ENCODE data around the gene SENP1. TPM values are rescaled to one million over a fixed set of nuclear protein-coding genes. Genes with fewer than 3 reads are reported as not detected.

Gene SENP1
- total RNA-seq, 1 experiment from 2014 or later: 17.7 TPM

DNA sequence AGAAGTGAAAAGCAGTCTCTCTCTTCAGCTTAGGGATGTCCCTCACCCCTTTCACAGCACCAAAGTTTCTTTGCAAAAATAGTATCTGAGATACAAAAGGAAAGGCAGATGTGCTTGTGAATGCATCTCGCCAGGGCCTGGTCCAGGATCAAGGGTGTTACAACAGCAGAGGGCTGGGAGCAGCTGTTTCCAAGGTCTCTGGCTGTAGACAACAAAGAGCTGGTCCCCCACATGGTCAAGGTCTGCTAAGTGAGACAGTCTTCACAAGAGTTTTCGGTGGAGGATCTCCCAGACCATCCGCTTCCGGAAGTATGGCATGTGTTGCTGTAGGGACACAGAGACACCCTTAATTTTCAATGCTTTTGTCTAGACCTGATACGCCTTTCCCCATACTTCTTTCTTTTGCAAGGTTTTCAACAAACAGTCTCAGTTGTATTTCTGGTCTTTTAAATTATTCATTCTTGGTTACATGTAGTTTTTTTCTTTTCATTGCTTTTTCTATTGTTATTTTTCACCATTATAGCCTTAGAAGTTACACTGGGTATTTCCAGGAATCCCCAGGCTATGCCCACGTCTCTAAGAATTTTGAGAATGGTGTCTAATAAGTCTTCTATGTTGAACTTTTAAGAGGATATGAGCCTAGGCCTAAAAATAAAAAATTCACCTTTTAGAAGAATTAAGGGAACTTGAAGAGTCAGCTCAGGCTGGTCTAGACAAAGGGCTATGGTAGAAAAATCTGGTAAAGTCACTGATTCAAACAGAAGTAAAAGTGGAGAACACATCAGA, 60.6 kb downstream of the SENP1 start:
- intact Hi-C loops (cut with micrococcal nuclease; ENCODE audit: unreplicated experiment): no loop called here
- BruUV-seq (replicated peaks): no TSS peak
- CTCF ChIA-PET: no interaction called here
- Mint-ChIP-seq H3K4me3 (ENCODE audit: low read depth, unreplicated experiment) (no peak overlapping the region), H3K27me3 (ENCODE audit: unreplicated experiment) (no peaks in the 10 kb centered on the region), H3K4me1 (ENCODE audit: low read depth, unreplicated experiment) (no peaks in the 10 kb centered on the region), H3K36me3 (ENCODE audit: insufficient read depth, unreplicated experiment) (no peaks in the 10 kb centered on the region), H3K9me3 (ENCODE audit: low read depth, unreplicated experiment) (no peaks in the 10 kb centered on the region), H3K27ac (ENCODE audit: unreplicated experiment) (no peak overlapping the region)
- no peak for DNase-seq
- TF ChIP-seq, protein P1, sequence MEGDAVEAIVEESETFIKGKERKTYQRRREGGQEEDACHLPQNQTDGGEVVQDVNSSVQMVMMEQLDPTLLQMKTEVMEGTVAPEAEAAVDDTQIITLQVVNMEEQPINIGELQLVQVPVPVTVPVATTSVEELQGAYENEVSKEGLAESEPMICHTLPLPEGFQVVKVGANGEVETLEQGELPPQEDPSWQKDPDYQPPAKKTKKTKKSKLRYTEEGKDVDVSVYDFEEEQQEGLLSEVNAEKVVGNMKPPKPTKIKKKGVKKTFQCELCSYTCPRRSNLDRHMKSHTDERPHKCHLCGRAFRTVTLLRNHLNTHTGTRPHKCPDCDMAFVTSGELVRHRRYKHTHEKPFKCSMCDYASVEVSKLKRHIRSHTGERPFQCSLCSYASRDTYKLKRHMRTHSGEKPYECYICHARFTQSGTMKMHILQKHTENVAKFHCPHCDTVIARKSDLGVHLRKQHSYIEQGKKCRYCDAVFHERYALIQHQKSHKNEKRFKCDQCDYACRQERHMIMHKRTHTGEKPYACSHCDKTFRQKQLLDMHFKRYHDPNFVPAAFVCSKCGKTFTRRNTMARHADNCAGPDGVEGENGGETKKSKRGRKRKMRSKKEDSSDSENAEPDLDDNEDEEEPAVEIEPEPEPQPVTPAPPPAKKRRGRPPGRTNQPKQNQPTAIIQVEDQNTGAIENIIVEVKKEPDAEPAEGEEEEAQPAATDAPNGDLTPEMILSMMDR (IDR thresholded peaks at IDR 0.05; ENCODE audit: unreplicated experiment): no peak

DNA sequence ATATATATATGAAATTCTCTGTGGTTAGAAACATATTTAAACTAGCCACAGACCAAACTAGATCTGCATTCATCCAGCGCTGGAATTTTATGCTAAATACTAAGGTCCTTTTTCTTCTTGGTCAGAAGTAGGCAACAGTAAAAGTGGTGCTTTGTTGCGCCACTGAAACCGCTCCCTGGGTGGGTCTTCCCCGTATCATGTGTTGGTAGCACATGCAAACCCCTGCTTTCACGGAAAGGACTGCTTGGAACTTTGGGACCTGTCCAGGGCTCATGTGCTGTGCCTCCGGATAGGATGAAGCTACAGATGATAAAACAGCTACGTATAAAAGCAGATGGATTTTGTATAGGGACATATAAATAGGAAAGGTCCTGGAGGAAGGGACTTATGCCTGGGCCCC, 61.5 kb downstream of the SENP1 start:
- TF ChIP-seq, protein P1 (IDR thresholded peaks at IDR 0.05; ENCODE audit: unreplicated experiment): no peak
- CTCF ChIA-PET: no interaction called here

DNA sequence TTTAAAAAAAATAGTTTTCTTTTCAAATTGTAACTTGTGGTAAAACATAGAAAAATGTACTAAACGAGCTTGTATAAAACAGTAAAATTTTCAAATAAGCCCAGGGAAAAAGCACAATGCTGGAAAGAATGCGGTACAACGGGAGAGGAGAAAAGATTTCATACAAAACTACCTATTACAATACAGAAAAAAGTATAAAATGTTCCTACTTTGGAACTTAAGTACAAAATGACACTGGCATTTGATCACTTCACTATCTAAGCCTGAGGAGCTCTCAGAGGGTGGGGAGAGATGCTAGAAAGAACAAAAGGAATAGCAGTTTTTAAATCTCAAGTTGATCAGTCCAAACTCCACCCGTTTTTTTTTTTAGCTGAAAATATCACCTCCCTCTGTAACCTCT, 62.1 kb downstream of the SENP1 start:
- TF ChIP-seq, protein P1 (IDR thresholded peaks at IDR 0.05; ENCODE audit: unreplicated experiment): no peak
- CTCF ChIA-PET: interaction anchor here (0.7 kb wide), 1 partner anchor 446 kb away, joined by 5 read pairs; no protein-coding TSS in a partner anchor
- no peaks in the 10 kb centered on the region for H3K27me3 Mint-ChIP-seq (ENCODE audit: unreplicated experiment)
- intact Hi-C loops (cut with micrococcal nuclease; ENCODE audit: unreplicated experiment): no loop called here
- no peaks in the 10 kb centered on the region for H3K4me1 Mint-ChIP-seq (ENCODE audit: low read depth, unreplicated experiment)
- H3K9me3 Mint-ChIP-seq (ENCODE audit: low read depth, unreplicated experiment): no peaks in the 10 kb centered on the region
- no peak overlapping the region for H3K27ac Mint-ChIP-seq (ENCODE audit: unreplicated experiment)
- no peak for DNase-seq
- H3K36me3 Mint-ChIP-seq (ENCODE audit: insufficient read depth, unreplicated experiment): no peaks in the 10 kb centered on the region
- H3K4me3 Mint-ChIP-seq (ENCODE audit: low read depth, unreplicated experiment): no peak overlapping the region
- BruUV-seq (replicated peaks): no TSS peak

More for the DNA sequence above, 61.5 kb downstream of the SENP1 start:
- H3K4me1 Mint-ChIP-seq (ENCODE audit: low read depth, unreplicated experiment): no peaks in the 10 kb centered on the region
- H3K27me3 Mint-ChIP-seq (ENCODE audit: unreplicated experiment): no peaks in the 10 kb centered on the region
- no TSS peak for BruUV-seq (replicated peaks)
- intact Hi-C loops (cut with micrococcal nuclease; ENCODE audit: unreplicated experiment): no loop called here
- DNase-seq: no peak
- H3K9me3 Mint-ChIP-seq (ENCODE audit: low read depth, unreplicated experiment): no peaks in the 10 kb centered on the region
- H3K36me3 Mint-ChIP-seq (ENCODE audit: insufficient read depth, unreplicated experiment): no peaks in the 10 kb centered on the region
- no peak overlapping the region for H3K4me3 Mint-ChIP-seq (ENCODE audit: low read depth, unreplicated experiment)
- H3K27ac Mint-ChIP-seq (ENCODE audit: unreplicated experiment): no peak overlapping the region

DNA sequence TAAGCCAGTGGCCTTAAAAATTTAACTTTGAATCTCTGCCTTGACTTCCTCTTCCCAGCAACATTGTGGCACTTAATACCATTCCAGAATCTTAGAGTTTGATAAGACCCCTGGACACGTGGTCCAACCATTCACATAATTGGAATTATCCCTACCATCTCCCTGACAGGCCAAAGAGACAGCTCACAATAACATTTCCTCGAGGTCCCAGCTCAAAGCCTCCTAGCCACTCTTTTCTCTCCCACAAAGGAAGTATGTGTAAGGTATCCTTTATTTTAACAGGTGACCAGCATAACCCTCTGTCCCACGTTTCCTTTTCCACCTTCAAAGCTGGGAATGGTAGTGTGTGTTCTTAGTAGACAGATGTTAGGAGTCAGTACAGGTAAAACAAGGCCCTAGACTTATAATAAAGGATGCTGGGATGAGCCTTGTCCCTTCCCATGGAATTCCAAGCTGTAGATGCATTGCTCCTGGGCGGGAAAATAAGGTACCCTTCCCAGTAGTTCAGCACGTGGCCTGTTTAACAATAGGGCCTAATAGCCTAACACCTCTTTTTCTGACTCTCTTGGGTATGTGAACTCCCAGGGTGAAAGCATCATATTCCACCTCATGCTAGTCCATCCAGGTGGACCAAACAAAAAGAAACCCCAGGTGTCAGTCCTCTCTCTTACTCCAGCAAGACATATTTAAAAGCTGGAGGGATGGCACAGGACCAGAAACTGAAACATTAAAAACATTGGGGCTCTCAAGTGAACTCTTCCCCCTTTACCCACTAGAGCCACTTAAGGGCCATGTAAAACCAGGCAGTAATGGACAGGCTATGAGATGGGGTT, 64.1 kb downstream of the SENP1 start:
- no peaks in the 10 kb centered on the region for H3K9me3 Mint-ChIP-seq (ENCODE audit: low read depth, unreplicated experiment)
- H3K27me3 Mint-ChIP-seq (ENCODE audit: unreplicated experiment): peaks cover 19% of the 10 kb centered on the region
- DNase-seq: no peak
- TF ChIP-seq, protein P1 (IDR thresholded peaks at IDR 0.05; ENCODE audit: unreplicated experiment): no peak
- H3K36me3 Mint-ChIP-seq (ENCODE audit: insufficient read depth, unreplicated experiment): no peaks in the 10 kb centered on the region
- H3K4me3 Mint-ChIP-seq (ENCODE audit: low read depth, unreplicated experiment): no peak overlapping the region
- CTCF ChIA-PET: no interaction called here
- no peaks in the 10 kb centered on the region for H3K4me1 Mint-ChIP-seq (ENCODE audit: low read depth, unreplicated experiment)
- BruUV-seq (replicated peaks): no TSS peak
- intact Hi-C loops (cut with micrococcal nuclease; ENCODE audit: unreplicated experiment): no loop called here
- H3K27ac Mint-ChIP-seq (ENCODE audit: unreplicated experiment): no peak overlapping the region
